HL-60 (cell line): ENCODE measurements around the gene SEH1L.

Experiments used
- DNase-seq, 2 experiments: peaks; one replicate each; pipeline ENCODE4 v3.0.0-alpha.2; 2010 to 2020; ENCODE audit warnings: low read depth in 1 of 2, low spot score in 1 of 2
- H3K27ac ChIP-seq: fragments of 250-450 bp; sonication (Bioruptor Pico); replicated peaks from 2 replicates; pipeline ENCODE4 v1.5.1; 2020; ENCODE audit warnings: mild to moderate bottlenecking, moderate library complexity
- H3K27me3 ChIP-seq: fragments of 250-450 bp; sonication (Bioruptor Pico); 2 replicates; pipeline ENCODE4 v1.5.1; 2021; ENCODE audit warnings: mild to moderate bottlenecking, moderate library complexity; ENCODE audit not compliant: insufficient read depth, poor library complexity, severe bottlenecking
- H3K4me3 ChIP-seq: replicated peaks from 2 replicates; pipeline ENCODE4 v1.5.1; 2011; ENCODE audit warnings: mild to moderate bottlenecking, control low read depth, low read length; ENCODE audit not compliant: insufficient read depth
- GABPA ChIP-seq: IDR thresholded peaks from 2 replicates; pipeline ENCODE4 v1.6.1; 2012; ENCODE audit warnings: low read depth
- POLR2AphosphoS5 ChIP-seq: IDR thresholded peaks from 2 replicates; pipeline ENCODE4 v1.6.1; 2012; ENCODE audit warnings: low read depth
- SPI1 ChIP-seq: IDR thresholded peaks from 2 replicates; pipeline ENCODE4 v1.6.1; 2012; ENCODE audit warnings: low read depth, mild to moderate bottlenecking, borderline replicate concordance
- TF ChIP-seq, protein P1 (sequence below): IDR thresholded peaks from one replicate; pipeline ENCODE4 v1.5.1; 2011; ENCODE audit warnings: low read length, control low read depth, inconsistent platforms; ENCODE audit not compliant: insufficient read depth
- TF ChIP-seq, protein P2 (sequence below): IDR thresholded peaks from 2 replicates; pipeline ENCODE4 v1.6.1; 2012; ENCODE audit warnings: low read depth; ENCODE audit not compliant: insufficient replicate concordance

The SEH1L gene

DNA sequence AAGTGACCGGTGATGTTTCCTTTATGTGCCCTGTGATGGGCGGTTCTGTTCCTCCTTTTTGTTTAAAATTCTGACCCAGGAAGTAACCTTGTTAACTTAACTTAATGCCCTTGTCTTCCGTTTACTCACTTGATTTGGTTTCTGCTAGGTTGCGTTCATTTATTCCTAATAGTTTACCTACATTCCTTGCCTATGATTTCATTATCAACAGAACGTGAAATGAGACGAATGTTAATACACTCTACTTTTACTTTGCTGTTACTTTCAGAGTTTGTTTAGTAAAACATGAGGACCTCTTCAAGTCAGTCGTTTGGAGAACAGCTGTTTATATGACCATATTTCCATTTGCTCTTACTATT is 44.0 kb downstream of the SEH1L start:
- Histone ChIP-seq H3K27ac (peak overlapping the region; percentile 92), H3K27me3 (no peaks in the 10 kb centered on the region), H3K4me3 (peak overlapping the region; percentile 79)
- TF ChIP-seq, protein P1, sequence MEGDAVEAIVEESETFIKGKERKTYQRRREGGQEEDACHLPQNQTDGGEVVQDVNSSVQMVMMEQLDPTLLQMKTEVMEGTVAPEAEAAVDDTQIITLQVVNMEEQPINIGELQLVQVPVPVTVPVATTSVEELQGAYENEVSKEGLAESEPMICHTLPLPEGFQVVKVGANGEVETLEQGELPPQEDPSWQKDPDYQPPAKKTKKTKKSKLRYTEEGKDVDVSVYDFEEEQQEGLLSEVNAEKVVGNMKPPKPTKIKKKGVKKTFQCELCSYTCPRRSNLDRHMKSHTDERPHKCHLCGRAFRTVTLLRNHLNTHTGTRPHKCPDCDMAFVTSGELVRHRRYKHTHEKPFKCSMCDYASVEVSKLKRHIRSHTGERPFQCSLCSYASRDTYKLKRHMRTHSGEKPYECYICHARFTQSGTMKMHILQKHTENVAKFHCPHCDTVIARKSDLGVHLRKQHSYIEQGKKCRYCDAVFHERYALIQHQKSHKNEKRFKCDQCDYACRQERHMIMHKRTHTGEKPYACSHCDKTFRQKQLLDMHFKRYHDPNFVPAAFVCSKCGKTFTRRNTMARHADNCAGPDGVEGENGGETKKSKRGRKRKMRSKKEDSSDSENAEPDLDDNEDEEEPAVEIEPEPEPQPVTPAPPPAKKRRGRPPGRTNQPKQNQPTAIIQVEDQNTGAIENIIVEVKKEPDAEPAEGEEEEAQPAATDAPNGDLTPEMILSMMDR, result no peak
- TF ChIP-seq GABPA (0 out of 2 replicates have a peak, but pooled peaks have one; percentile 8), SPI1 (peak; percentile 32; the same call in 1 of the 2 replicates)
- TF ChIP-seq, protein P2, sequence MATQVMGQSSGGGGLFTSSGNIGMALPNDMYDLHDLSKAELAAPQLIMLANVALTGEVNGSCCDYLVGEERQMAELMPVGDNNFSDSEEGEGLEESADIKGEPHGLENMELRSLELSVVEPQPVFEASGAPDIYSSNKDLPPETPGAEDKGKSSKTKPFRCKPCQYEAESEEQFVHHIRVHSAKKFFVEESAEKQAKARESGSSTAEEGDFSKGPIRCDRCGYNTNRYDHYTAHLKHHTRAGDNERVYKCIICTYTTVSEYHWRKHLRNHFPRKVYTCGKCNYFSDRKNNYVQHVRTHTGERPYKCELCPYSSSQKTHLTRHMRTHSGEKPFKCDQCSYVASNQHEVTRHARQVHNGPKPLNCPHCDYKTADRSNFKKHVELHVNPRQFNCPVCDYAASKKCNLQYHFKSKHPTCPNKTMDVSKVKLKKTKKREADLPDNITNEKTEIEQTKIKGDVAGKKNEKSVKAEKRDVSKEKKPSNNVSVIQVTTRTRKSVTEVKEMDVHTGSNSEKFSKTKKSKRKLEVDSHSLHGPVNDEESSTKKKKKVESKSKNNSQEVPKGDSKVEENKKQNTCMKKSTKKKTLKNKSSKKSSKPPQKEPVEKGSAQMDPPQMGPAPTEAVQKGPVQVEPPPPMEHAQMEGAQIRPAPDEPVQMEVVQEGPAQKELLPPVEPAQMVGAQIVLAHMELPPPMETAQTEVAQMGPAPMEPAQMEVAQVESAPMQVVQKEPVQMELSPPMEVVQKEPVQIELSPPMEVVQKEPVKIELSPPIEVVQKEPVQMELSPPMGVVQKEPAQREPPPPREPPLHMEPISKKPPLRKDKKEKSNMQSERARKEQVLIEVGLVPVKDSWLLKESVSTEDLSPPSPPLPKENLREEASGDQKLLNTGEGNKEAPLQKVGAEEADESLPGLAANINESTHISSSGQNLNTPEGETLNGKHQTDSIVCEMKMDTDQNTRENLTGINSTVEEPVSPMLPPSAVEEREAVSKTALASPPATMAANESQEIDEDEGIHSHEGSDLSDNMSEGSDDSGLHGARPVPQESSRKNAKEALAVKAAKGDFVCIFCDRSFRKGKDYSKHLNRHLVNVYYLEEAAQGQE, result no peak
- no peak for DNase-seq

DNA sequence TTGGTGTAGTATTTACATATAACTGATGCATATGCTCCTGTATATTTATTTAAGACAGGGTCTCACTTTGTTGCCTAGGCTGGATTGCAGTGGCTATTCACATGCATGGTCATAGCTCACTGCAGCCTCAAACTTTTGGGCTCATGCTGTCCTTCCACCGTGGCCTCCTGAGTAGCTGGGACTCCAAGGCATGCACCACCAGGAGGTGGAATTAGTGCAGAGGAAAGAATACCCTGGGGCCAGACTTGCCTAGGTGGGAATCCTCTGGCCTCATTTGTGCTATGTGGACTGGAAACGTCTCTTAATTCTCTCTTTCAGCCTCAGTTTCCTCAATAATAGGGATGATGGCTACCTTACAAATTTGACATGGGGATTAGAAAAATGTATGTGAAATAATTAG is 45.6 kb downstream of the SEH1L start:
- H3K27ac ChIP-seq, result no peak overlapping the region
- H3K4me3 ChIP-seq, result no peak overlapping the region
- no peaks in the 10 kb centered on the region for H3K27me3 ChIP-seq
- no peak for DNase-seq
- TF ChIP-seq, protein P2, result no peak
- TF ChIP-seq POLR2AphosphoS5 (no peak), SPI1 (no peak), GABPA (no peak)
- TF ChIP-seq, protein P1, result no peak

DNA sequence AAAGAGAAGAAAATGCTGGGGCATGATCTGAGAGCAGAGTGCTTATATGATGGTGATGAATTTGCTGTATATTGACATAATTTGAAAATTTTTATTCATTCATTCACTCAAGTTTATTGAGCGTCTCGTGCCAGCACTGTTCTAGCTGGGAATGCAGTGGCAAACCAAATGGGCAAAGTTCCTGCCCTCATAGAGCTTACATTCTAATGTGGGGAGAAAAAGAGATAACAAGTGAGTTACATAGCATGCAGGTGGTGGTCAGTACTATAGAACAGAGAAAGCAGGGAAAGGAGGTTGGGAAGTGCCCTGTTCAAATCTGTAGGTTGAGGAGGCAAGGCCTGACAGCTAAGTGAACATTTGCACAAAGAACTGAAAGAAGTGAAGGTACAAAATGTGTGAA is 47.6 kb downstream of the SEH1L start:
- DNase-seq, result no peak
- Histone ChIP-seq H3K27ac (no peak overlapping the region), H3K4me3 (no peak overlapping the region), H3K27me3 (no peaks in the 10 kb centered on the region)
- TF ChIP-seq, protein P2, result no peak
- TF ChIP-seq GABPA (no peak), POLR2AphosphoS5 (no peak), SPI1 (no peak)
- TF ChIP-seq, protein P1, result no peak
